PC-9 (cell line): ENCODE results near the gene ELMO1.

ENCODE experiments used
- CTCF ChIP-seq: fragments of 200-600 bp; sonication (generic); conservative IDR thresholded peaks from 2 replicates; pipeline ENCODE4 v1.6.1; 2017; ENCODE audit warnings: mixed run types, antibody characterized with exemption, mild to moderate bottlenecking, moderate library complexity
- EZH2 ChIP-seq: fragments of 200-600 bp; sonication (generic); IDR thresholded peaks from 2 replicates; pipeline ENCODE4 v1.8.0; 2017; ENCODE audit warnings: antibody characterized with exemption, low read depth

GRCh38 chr7:37061849-37062559 is 386.7 kb downstream of the ELMO1 start:
- no peak for TF ChIP-seq CTCF
- no peak for TF ChIP-seq EZH2
